GM19240 (cell line): ENCODE data around the gene ZNF462.

Source experiments
- DNase-seq: peaks from one replicate; pipeline ENCODE4 v3.0.0; 2011; ENCODE audit warnings: low spot score; ENCODE audit not compliant: insufficient read length

The ZNF462 gene

GRCh38 chr9:107005201-107005600, 142.2 kb downstream of the ZNF462 start:
- DNase-seq, result no peak

- no peak for DNase-seq
Measured at GRCh38 chr9:107007402-107007801, 144.4 kb downstream of the ZNF462 start.

DNA sequence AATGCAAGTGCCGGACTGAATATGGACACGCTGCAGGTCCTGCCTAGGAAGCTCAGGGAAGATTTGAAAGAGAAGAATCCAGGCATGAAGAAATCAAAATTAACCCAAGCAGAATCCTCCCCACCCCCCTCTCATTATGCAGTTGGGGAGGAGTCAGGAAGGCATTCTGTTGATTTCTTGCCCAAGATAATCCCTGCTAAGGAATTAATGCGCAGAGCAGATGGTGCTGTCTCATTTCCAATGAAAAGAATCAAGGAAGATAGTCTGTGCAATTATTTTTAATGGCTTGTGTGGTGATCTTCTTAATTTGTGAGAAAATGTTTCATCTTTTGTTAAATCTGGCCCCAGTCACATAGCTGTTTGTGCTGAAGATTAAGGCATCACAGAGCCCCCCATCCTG, 145.0 kb downstream of the ZNF462 start:
- no peak for DNase-seq

- DNase-seq, result no peak
Measured at GRCh38 chr9:107008447-107008846, 145.5 kb downstream of the ZNF462 start.

DNA sequence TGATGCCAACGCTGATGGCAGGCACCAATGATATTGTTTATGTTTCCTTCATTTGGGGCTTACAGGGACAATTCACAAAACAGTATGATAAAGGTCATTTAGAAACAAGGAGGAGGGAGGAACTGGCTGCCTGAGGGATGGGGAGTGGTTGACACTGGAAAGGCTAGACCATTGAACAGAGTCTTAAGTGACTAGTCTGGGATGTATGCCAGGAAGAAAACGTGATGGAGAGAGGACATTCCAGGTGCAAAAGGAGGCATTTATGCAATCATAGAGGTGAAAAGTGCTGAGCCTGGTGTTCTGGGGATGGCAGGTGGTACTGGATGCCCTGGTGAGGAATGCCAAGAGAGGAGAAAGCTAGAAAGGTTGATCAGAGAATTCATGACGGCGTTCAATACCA, 153.4 kb downstream of the ZNF462 start:
- DNase-seq, result no peak

DNA sequence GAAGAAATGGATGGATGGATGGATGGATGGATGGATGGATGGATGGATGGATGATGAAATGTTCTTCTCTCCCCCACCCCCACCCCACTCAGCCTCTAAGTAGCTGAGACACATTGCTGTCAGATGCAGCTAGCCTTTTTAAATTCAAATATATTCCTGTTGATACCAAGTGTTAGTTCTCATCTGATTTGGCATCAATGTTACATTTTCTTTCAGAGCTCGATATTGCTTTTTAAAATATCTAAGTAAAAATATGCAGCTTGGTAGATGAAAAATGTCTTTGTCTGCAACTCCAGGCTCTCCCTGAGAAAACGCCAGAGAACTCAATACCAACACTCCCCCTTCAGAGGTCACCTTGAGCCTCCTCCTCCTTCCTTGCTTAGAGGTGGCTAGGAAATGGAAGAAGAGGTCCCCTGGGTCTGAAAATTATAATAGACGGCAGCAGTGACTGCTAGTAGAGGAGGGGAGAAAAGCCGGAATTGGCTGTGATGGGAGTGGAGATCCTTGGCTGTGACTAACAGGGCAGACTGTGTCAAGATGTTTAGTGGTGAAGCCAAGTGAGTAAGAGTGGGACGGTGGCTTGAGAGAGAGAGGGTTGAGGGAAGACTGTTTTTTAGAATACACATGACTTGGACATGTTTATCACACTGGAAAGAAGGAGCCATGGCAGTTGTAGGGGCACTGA, 156.0 kb downstream of the ZNF462 start:
- no peak for DNase-seq

DNA sequence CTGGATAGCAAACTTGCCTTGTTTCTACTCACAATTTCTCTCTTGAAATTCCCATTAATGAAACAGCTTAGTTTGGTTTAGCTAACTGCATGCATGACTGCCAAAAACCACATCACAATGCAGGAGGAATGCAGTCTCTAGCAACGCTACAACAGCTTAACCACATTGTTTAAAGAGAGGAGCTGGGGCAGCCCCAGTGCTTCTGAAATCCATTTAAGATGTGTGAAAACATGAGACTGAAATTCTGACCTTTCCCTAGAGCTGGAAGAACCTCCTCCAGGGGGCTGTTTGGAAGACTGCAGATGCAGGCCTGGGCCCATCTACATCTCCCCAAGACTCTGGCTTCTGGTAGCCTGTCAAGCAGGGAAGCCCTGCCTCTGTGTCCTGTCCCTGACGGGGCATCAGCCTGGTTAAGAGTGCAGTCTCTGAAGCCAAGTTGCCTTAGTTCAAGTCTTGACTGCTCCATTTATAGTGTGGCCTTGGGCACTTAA, 157.1 kb downstream of the ZNF462 start:
- no peak for DNase-seq

DNA sequence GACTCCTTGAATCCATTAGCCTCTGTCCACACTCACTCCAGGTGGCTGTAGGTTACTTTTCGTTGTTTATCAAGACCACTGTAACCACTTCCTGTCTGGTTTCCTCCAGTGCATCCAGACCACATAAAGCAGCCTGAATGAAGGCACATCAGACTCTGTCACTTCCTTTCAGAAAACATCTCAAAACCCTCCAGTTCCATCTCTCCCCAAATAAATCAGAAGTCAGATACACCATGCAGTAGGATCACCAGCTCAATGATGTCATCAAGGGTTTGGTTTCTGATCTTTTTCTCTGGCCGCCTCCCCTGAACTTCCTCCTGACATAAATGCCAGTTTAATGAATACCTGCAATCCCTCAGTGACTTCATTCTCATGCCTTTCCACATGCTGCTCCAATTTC, 161.2 kb downstream of the ZNF462 start:
- no peak for DNase-seq

- DNase-seq, result no peak
Measured at GRCh38 chr9:107025260-107026035, 162.5 kb downstream of the ZNF462 start.

DNA sequence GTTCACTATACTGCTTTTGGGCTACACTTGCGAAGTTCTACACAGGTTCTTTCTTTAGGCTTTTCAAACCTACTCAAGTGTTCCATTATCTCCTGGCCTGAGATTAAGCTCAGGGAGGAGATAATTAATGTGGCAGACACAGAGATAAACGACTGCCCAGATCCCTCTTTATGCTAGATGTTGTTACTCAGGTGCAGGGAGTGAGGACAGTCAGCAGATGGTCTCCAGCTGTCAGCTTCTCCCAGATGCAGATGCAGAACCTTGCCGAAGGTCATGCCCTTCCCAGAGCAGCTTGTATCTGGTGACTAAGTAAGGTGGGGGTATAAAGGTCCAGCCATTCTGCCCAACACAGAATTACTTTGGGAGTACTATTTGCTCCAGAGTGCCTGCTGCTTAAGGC, 166.2 kb downstream of the ZNF462 start:
- no peak for DNase-seq

- DNase-seq, result no peak
Measured at GRCh38 chr9:107033966-107034365, 171.0 kb downstream of the ZNF462 start.

- DNase-seq, result no peak
Measured at GRCh38 chr9:107034831-107035230, 171.9 kb downstream of the ZNF462 start.

GRCh38 chr9:107036367-107036766, 173.4 kb downstream of the ZNF462 start:
- no peak for DNase-seq

DNA sequence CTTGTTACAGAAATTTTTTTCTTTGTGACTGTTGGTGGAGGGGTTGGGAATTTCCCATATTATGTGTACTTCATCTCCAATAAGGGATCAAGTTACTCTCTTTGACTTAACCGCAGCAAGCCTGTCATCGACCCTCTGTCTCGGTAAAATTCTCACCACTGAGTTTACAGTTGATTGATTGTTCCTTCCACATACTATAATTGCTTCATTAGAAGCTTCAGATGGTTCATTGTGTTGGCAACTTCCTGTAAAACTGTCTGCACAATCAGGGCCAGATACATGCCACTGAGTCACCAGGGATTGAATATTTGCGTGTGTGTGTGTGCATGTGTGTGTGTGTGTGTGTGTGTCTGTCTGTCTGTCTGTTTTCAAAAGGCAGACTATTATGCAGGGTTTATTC, 176.6 kb downstream of the ZNF462 start:
- DNase-seq, result no peak

- no peak for DNase-seq
Measured at GRCh38 chr9:107042606-107043005, 179.6 kb downstream of the ZNF462 start.

DNA sequence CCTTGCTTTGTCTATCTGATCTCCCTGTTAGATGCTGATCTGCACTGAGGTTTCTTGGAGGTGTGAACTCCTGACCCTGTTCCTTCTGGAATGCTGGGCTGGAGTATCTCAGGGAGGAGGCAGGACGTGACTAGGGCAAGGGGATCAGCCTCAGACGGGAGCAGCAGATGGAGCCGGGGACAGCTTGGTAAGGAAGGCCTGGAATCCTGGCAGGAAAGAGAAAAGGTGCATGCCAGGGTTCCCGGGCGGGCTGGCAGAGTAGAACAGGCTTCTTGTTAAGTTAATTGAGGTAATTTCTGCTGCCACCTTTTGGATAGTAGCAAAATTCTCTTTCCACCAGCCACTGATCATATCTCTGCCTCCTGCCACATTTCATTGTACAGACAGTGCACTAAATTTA, 180.9 kb downstream of the ZNF462 start:
- no peak for DNase-seq

DNA sequence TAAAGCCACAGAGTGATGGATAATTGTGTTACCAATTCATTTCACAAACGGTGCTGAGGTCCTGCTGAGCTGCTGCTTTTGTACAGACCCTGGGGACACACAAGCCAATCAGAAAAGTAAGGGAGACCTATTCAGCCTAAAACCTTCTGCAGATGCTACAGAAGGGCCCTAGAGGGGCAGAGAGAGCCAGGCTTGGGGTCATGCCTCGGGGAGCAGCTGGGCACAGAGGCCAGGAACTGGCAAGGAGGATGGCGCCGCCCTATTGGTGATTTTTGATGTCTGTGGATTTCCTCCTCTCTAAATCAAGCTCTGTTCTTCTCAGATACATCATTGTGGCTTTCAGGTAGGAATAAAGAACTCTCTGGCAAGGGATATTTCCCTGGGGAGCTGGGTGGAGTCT, 181.9 kb downstream of the ZNF462 start:
- no peak for DNase-seq

DNA sequence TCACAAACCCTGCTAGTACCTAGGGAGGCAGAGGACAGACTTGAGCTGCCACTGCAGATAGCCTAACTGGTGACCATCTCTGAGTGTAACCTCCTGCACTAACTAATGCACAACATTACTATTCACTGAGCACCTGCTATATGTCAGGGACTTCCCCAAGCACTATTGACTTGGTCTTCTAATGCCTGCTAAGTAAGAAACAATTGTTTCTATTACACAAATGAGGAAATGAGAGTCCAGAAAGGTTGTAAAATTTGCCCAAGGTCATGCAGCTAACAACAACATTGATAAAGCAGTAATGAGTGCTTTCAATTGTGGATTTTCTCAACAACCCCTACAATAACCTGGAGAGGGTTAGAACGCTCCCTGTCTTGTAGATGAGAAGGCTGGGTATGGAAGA, 183.7 kb downstream of the ZNF462 start:
- DNase-seq, result no peak

- DNase-seq, result no peak
Measured at GRCh38 chr9:107049046-107049802, 186.3 kb downstream of the ZNF462 start.

GRCh38 chr9:107049803-107050184, 186.8 kb downstream of the ZNF462 start:
- no peak for DNase-seq

GRCh38 chr9:107051392-107051791, 188.4 kb downstream of the ZNF462 start:
- no peak for DNase-seq

- no peak for DNase-seq
Measured at GRCh38 chr9:107054146-107054545, 191.2 kb downstream of the ZNF462 start.
